Activated naive CD4-positive, alpha-beta T cell treated with Interleukin-2 at 50 U/mL for 16 hours (primary cell): ENCODE results near the gene CBLN3.

Experiments
- DNase-seq: peaks from one replicate; pipeline ENCODE4 v3.0.0-alpha.2; 2020

The CBLN3 gene

GRCh38 chr14:24438223-24439097, 9.0 kb upstream of the CBLN3 start:
- no peak for DNase-seq

- DNase-seq, result no peak
Observed at GRCh38 chr14:24437736-24438067, 8.2 kb upstream of the CBLN3 start.

GRCh38 chr14:24437020-24437735, 7.7 kb upstream of the CBLN3 start:
- no peak for DNase-seq

DNA sequence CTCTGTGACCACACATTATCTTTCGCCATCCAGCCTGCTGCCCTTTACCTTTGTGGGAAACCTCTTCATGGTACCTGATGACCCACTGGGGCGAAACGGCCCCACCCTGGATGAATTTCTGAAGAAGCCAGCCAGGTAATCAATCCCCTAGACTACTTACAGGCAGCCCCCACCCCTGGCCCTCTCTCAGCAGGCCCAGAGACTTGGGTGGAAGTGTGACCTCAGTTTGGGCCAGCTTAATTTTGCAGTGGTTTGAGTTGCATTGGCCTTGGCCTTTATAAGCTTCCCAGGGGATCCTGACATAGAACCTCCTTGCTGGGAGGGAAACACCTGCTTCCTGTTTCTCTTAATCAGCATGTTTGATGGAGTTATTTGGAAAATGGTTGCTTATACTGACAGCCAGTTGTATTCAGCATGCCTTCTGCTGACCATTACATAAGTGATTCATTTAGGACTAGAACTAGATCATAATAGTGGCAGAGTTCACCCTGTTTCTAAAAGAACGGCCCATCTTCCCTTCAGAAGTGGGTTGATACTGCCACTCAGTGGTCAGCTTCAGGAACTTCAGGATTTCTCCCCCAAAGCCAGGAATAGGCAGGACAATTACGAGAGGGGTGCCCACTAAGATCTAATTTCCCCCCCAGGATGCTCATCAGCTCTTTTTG, 7.0 kb upstream of the CBLN3 start:
- peak; percentile 47 for DNase-seq

GRCh38 chr14:24435998-24436354, 6.5 kb upstream of the CBLN3 start:
- DNase-seq, result no peak

- no peak for DNase-seq
Observed at GRCh38 chr14:24435192-24435810, 5.8 kb upstream of the CBLN3 start.

- DNase-seq, result no peak
Observed at GRCh38 chr14:24434676-24435075, 5.2 kb upstream of the CBLN3 start.

DNA sequence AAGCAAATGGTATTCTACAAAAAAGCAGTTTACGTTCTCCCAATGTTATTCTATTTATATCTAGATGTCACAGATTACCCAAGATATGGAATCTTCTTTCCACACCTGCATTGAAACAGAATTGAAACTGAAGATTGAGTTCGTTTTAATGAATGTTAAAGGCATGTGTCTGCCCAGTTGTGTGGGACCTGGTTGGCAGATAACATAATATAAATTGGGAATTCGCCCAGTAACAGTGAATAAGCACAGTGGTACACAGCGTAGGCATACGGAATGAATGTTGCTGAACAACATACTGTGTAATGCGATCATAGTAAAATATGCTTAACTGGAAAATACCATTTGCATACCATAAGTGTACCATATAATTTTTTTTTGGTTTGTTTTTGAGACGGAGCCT, 4.6 kb upstream of the CBLN3 start:
- DNase-seq, result no peak

GRCh38 chr14:24432259-24433131, 3.0 kb upstream of the CBLN3 start:
- no peak for DNase-seq

- DNase-seq, result peak; percentile 89
Observed at GRCh38 chr14:24431569-24432258, 2.2 kb upstream of the CBLN3 start.

- peak; percentile 82 for DNase-seq
Observed at GRCh38 chr14:24430682-24431568, 1.5 kb upstream of the CBLN3 start.

DNA sequence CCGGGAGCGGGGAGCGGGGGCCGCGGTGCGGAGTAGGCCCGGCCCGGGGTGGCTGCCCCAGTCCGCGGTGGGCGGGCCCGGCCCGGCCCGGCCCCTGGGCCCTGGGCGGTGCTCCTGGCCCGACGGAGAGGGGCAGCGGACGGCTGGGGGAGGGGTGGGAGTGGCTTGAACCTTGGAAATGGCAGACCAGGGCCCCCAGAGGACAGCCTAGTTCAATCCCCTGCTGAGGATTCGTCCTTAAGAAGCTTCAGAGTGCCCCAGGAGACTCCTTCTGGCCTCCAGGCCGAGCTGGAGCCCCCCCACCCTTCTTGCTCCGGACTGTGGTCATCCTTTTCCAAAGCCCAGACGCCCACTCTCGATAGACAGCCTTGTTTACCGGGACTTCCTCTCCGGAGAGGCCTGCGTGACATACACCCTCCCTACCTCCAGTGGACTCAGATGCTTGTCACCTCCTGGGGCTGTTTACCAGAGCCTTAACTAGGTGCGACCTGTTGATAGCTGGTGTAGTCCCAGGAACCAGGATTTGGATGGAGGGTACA, 744 bp upstream of the CBLN3 start:
- DNase-seq, result peak; percentile 66

GRCh38 chr14:24428628-24429394, 657 bp downstream of the CBLN3 start:
- no peak for DNase-seq

DNA sequence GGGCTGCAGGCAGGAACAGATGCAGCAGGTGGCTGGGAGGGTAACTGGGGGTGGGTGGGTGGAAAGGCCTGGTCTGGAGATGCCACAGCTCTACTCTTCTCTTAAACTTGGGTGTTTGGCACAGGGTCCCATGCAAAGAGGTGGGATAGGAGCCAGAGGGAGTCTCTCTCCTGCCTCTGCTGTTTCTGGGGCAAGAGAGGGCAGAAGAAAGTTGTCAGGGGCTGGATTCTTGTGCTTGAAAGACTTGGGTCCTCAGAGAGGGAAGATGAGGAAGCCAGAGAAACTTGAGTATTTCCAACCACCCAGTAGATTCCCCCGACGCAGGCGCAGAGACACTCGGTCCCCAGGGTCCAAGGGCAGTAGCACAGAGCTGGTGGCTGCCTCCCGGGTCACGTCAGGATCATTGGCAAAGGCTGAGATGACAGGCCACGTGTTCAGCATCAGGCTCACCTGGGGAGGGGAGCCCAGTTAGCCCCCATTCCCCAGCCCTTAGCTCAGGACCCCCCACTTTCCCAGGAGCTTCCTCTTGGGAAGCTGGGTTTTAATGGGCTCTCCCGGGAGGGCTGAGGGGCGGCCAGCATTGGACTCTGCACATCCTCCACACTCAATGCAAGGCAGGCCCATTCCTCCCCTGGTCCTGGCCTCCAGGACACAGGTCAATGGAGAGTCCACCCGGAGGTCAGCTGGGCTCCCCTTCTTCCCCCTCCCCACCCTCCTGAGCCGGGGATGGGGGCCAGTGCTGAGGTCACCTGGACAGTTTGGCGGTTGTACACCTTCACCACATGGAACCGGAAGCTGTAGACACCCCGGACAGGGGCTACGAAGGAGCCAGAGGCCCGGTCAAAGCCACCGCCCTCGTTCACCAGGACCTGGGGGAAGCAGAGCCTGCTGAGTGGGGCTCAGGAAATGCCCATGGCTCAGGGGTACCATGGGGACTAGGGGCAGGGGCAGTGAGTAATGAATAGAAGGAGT, 1.6 kb downstream of the CBLN3 start:
- no peak for DNase-seq

DNA sequence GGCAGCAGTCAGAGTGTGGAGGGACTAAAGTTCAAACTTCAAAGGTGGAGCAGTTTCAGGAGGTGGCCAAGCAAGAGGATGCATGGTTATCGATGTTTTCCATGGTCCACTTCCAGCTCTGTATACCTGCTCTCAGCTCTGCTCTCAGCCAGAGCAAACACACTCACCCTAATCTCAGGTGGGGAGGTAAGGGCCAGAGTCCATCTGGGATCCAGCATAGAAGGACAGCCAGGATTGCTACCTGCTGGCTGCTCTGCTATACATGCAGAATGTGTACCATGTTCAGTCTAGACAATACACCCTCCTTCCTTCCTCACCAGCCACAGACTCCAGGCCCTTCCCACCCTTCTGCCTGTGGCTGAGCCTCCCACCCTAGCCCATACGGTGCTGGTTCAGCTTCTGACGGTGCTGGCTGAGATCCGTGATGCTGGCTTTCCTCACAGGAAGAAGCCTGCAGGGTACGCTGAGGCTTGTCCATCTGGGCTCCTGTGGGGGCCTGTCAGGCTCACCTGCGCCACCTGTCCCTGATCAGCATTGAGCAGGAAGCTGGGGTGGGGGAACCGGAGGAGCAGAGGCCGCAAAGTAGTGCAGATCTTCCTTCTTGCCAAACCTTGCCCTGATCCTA, 2.4 kb downstream of the CBLN3 start:
- no peak for DNase-seq

DNA sequence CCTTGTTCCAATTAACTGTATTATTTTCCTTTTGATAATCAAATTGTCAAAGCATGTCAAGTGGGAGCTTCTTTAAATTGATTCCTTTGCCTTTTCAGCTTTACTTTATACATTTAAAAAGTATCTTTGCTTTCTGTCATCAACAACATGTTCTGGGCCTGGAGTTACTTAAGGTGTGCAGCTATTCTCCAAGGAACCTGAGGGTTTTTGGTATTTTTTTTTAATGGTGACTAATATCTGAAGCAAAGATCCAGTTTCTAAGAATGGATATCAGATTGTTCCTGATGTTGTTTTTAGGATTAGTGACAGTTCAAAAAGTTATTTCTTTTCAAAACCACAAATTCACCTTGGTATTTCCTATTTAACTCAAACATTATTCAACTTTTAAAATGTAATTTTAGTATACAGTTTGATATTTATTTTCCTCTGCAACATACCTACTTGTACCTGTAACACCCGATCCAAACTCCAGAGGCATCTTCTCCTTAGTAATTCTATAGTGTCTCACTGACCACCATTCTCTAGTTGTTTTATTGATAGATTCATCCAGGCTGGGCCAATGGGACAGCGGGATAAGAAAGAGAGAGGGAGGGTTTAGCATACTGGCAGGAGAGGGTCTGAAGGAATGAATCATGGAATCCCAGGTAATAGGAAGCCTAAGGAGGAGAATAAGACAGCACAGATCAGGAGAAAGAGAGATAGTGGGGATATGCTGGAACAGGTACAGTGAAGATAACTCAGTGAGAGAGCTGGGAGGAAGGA, 3.1 kb downstream of the CBLN3 start:
- DNase-seq, result no peak

- no peak for DNase-seq
Observed at GRCh38 chr14:24425704-24426103, 3.8 kb downstream of the CBLN3 start.
